AG04450 (cell line): ENCODE data around the gene MTHFD1L. TPM values are rescaled to one million over a fixed set of nuclear protein-coding genes. Genes with fewer than 3 reads are reported as not detected.
A peak's percentile ranks its signal among the peaks of the same experiment; 100 is the strongest.

ENCODE experiments used
- CTCF ChIA-PET: fragments of 300-600, 350-600 bp; formaldehyde crosslinking; extraction: SDS; loops from one replicate; lab custom pipeline; 2022; ENCODE audit warnings: antibody characterized with exemption, inconsistent platforms; lab: Charles Lee
- POLR2A ChIA-PET: fragments of 350-600 bp; formaldehyde crosslinking; extraction: SDS; loops from one replicate; lab custom pipeline; 2021; ENCODE audit warnings: antibody characterized with exemption, inconsistent platforms; lab: Yijun Ruan, JAX
- DNase-seq: peaks from one replicate; pipeline ENCODE4 v3.0.0-alpha.2; 2011; ENCODE audit warnings: low read depth, low spot score
- H3K27ac ChIP-seq: one replicate; pipeline ENCODE4 v1.5.1; 2012; ENCODE audit warnings: low read depth, low read length, control low read depth
- H3K27me3 ChIP-seq: one replicate; pipeline ENCODE4 v1.6.0; 2012; ENCODE audit warnings: low read length; ENCODE audit not compliant: control insufficient read depth, insufficient read depth
- H3K4me3 ChIP-seq: 2 replicates; pipeline ENCODE4 v1.5.1; 2011; ENCODE audit warnings: mild to moderate bottlenecking, low read depth, low read length, control low read depth
- H3K9me3 ChIP-seq: 2 replicates; pipeline ENCODE4 v1.5.1; 2012; ENCODE audit warnings: low read length; ENCODE audit not compliant: control insufficient read depth, insufficient read depth
- CTCF ChIP-seq: IDR thresholded peaks from 2 replicates; pipeline ENCODE4 v1.5.1; 2011; ENCODE audit warnings: low read depth, low read length, control low read depth, inconsistent platforms
- polyA plus RNA-seq: library from polyadenylated mRNA; depleted of rRNA; stranded (reverse); fragments of >200 nt; gene quantifications from 2 replicates; pipeline ENCODE4 v1.2.3, GENCODE V29; 2011

MTHFD1L gene
- polyA plus RNA-seq, 1 experiment = 69.1 TPM

DNA sequence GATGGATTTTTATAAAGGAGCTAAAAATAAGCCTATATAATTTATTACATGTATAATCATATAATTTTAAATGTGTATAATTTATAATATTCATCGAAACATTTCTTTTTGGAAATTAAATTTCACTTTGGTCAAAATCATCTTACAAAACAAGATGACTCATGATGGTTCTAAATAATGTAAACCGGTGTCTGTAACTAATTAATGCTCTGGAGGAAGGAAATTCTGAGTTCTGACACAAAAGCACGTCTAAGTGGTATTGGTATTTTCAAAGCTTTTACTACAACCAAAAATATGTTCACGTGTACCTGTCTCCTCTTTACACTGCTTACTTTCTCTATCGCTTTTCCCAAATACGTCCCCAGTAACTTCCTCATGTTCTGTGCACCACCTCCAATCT is 134.1 kb downstream of the MTHFD1L start:
- ChIA-PET POLR2A (interaction anchor here (0.7 kb wide), 1 partner anchor 134 kb away, joined by 3 read pairs; no protein-coding TSS in a partner anchor), CTCF (interaction anchor here (1.0 to 2.6 kb wide), 3 partner anchors 15 to 335 kb away, joined by 3 to 22 read pairs (median 4); no protein-coding TSS in a partner anchor)
- no peak overlapping the region for H3K27ac ChIP-seq
- no peaks in the 10 kb centered on the region for H3K27me3 ChIP-seq
- no peaks in the 10 kb centered on the region for H3K9me3 ChIP-seq
- DNase-seq = no peak
- no peak overlapping the region for H3K4me3 ChIP-seq
- TF ChIP-seq CTCF = no peak

- ChIA-PET CTCF (interaction anchor here (0.6 to 2.6 kb wide), 3 partner anchors 13 to 475 kb away, joined by 5 to 22 read pairs (median 9); no protein-coding TSS in a partner anchor), POLR2A (no interaction called here)
- no peak for DNase-seq
Measured at GRCh38 chr6:151001387-151002056, 136.0 kb downstream of the MTHFD1L start.

GRCh38 chr6:151002057-151002450 is 136.6 kb downstream of the MTHFD1L start:
- TF ChIP-seq CTCF = no peak
- Histone ChIP-seq H3K27ac (no peak overlapping the region), H3K4me3 (no peak overlapping the region), H3K9me3 (no peaks in the 10 kb centered on the region), H3K27me3 (no peaks in the 10 kb centered on the region)
- no peak for DNase-seq
- ChIA-PET CTCF (interaction anchor here (1.0 kb wide), 1 partner anchor 12 kb away, joined by 5 read pairs; no protein-coding TSS in a partner anchor), POLR2A (no interaction called here)

More at GRCh38 chr6:151001387-151002056, 136.0 kb downstream of the MTHFD1L start:
- H3K4me3 ChIP-seq = no peak overlapping the region
- no peaks in the 10 kb centered on the region for H3K9me3 ChIP-seq
- no peaks in the 10 kb centered on the region for H3K27me3 ChIP-seq
- no peak for TF ChIP-seq CTCF
- H3K27ac ChIP-seq = no peak overlapping the region

DNA sequence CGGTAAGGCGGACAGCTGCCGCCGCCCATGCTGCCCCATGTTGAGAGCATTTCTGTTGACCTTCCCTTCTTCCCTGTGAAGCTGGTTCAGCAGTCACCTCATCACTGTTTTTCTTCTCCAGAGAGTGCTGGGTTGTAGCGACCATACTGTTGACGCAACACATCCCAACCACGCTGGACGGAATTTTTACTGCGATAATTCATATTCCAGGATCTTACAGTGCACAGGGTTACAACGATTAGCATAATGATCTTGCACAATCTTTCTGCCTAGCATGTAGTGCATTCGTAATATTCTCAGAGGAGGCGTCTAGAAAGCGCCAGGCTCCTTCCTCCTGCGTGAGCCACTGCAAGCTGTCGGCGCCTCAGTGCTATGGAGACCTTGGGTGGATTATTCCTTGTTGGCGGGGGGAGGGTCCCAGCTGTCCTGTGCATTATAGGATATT is 137.0 kb downstream of the MTHFD1L start:
- Histone ChIP-seq H3K4me3 (no peak overlapping the region), H3K9me3 (no peaks in the 10 kb centered on the region), H3K27ac (no peak overlapping the region), H3K27me3 (no peaks in the 10 kb centered on the region)
- TF ChIP-seq CTCF = no peak
- CTCF ChIA-PET = interaction anchor here (1.0 kb wide), 1 partner anchor 12 kb away, joined by 5 read pairs; no protein-coding TSS in a partner anchor
- POLR2A ChIA-PET = no interaction called here
- no peak for DNase-seq

DNA sequence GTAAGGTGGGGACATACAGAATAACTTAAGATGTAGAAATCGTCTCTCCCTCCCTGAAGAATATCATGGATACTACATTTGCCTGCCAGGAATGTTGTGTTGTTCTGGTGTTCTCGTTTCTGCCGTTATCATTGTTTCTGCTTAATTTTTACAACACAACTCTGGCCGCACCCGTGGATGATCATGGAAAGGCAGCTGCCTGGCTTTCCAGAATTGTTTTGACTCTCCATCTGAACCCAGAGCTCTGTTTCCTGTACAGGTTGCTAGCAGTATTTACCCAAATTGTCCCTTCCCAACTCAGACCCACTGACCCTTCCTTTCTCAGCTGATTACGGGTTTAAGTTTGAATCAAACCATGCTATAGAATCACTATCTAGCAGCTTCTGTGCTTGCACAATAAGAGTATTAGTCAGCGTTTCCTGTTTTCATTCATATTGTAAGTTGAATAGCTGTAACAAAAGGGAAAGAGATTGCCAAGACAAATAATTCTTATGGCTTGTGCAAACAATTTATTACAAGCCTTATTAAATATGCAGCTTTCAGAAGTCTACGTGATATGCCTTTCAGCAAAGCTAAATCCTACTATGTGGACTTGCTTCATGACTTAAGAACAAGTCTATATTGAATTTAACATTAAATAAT is 139.0 kb downstream of the MTHFD1L start:
- DNase-seq = peak; percentile 66
- no peak overlapping the region for H3K4me3 ChIP-seq
- ChIA-PET CTCF (interaction anchor here (1.3 to 3.2 kb wide), 4 partner anchors 10 to 319 kb away, joined by 3 to 37 read pairs (median 6); no protein-coding TSS in a partner anchor), POLR2A (interaction anchor here (0.7 to 1.6 kb wide), 3 partner anchors 10 to 320 kb away, joined by 3 to 6 read pairs (median 3); no protein-coding TSS in a partner anchor)
- no peaks in the 10 kb centered on the region for H3K9me3 ChIP-seq
- TF ChIP-seq CTCF = no peak
- no peaks in the 10 kb centered on the region for H3K27me3 ChIP-seq
- peak overlapping the region; percentile 69 for H3K27ac ChIP-seq
